Prostate gland (tissue), 2 donors: ENCODE data around the gene PPP1R12C.

Experiments used
- CTCF ChIP-seq, 4 experiments: fragments of 200-600 bp in 2 of 4; fragments of 450-650 bp in 2 of 4; sonication (generic) in 2 of 4; IDR thresholded peaks; 1 replicate in 3 of 4; 2 replicates in 1 of 4; pipeline ENCODE4 v1.5.1; 2016 to 2019; ENCODE audit warnings: antibody characterized with exemption in 4 of 4, mild to moderate bottlenecking in 2 of 4, moderate library complexity in 2 of 4
- POLR2A ChIP-seq: fragments of 450-650 bp; IDR thresholded peaks from one replicate; pipeline ENCODE4 v1.6.1; 2016; ENCODE audit warnings: antibody characterized with exemption, mild to moderate bottlenecking

- TF ChIP-seq CTCF (IDR thresholded peaks at IDR 0.05) (no peak), POLR2A (no peak)
Measured at GRCh38 chr19:55095260-55096060, 22.0 kb downstream of the PPP1R12C start.
